Smooth muscle cell (in vitro differentiated cells): Measurements from ENCODE around the gene MACROD2. TPM values are rescaled to one million over a fixed set of nuclear protein-coding genes. Genes with fewer than 3 reads are reported as not detected.

ENCODE experiments used
- DNase-seq: peaks from one replicate; lab custom pipeline; 2025; ENCODE audit not compliant: unreplicated experiment; lab: John Stamatoyannopoulos, UW
- H2AFZ ChIP-seq: fragments of 200-600 bp; sonication (generic); 2 replicates; pipeline ENCODE4 v1.6.0; 2016; ENCODE audit warnings: antibody characterized with exemption, low read depth, mild to moderate bottlenecking
- H3F3A ChIP-seq: fragments of 200-600 bp; sonication (generic); 2 replicates; pipeline ENCODE4 v1.6.0; 2017; ENCODE audit warnings: antibody characterized with exemption, low read depth
- H3K27ac ChIP-seq: fragments of 200-600 bp; sonication (generic); 2 replicates; pipeline ENCODE4 v1.5.1; 2016; ENCODE audit warnings: low read depth, mild to moderate bottlenecking
- H3K27me3 ChIP-seq: fragments of 200-600 bp; sonication (generic); 2 replicates; pipeline ENCODE4 v1.6.1; 2016; ENCODE audit warnings: low read depth, mild to moderate bottlenecking
- H3K36me3 ChIP-seq: fragments of 200-600 bp; sonication (generic); 2 replicates; pipeline ENCODE4 v1.5.1; 2016; ENCODE audit warnings: low read depth
- H3K4me1 ChIP-seq: fragments of 200-600 bp; sonication (generic); 2 replicates; pipeline ENCODE4 v1.5.1; 2016; ENCODE audit warnings: low read depth
- H3K4me2 ChIP-seq: fragments of 200-600 bp; sonication (generic); 2 replicates; pipeline ENCODE4 v1.6.0; 2016; ENCODE audit warnings: mild to moderate bottlenecking
- H3K4me3 ChIP-seq: fragments of 200-600 bp; sonication (generic); 2 replicates; pipeline ENCODE4 v1.5.1; 2016; ENCODE audit warnings: mild to moderate bottlenecking
- H3K79me2 ChIP-seq: fragments of 200-600 bp; sonication (generic); 2 replicates; pipeline ENCODE4 v1.6.0; 2016; ENCODE audit warnings: low read depth, mild to moderate bottlenecking
- H3K9ac ChIP-seq: fragments of 200-600 bp; sonication (generic); 2 replicates; pipeline ENCODE4 v1.6.0; 2016; ENCODE audit warnings: low read depth
- H3K9me3 ChIP-seq: fragments of 200-600 bp; sonication (generic); replicated peaks from 2 replicates; pipeline ENCODE4 v1.5.1; 2016; ENCODE audit warnings: low read depth
- H4K20me1 ChIP-seq: fragments of 200-600 bp; sonication (generic); 2 replicates; pipeline ENCODE4 v1.6.0; 2016; ENCODE audit warnings: low read depth
- WGBS: methylation state at CpG from one replicate; pipeline ENCODE4 v1.1.7; 2016; ENCODE audit warnings: low lambda C conversion rate; 5-methylcytosine and 5-hydroxymethylcytosine counted together
- polyA plus RNA-seq: library from polyadenylated mRNA; unstranded; fragments of >200 nt; fragmentation: Nextera tagmentation; extraction: Ambion mirVana; gene quantifications from 2 replicates; pipeline ENCODE4 v1.2.1, GENCODE V29; 2016
- total RNA-seq: library from RNA; depleted of rRNA; stranded (reverse); fragments of >200 nt; gene quantifications from 2 replicates; pipeline ENCODE4 v1.2.3, GENCODE V29; 2014
- TF ChIP-seq, protein P1 (sequence below): fragments of 200-600 bp; sonication (generic); IDR thresholded peaks from 2 replicates; pipeline ENCODE4 v1.5.1; 2017; ENCODE audit warnings: borderline replicate concordance, mild to moderate bottlenecking, antibody characterized with exemption; ENCODE audit not compliant: insufficient read depth, poor library complexity, severe bottlenecking

The MACROD2 gene
- total and polyA plus RNA-seq, 2 experiments from 2014 or later, result 0.04 to 0.32 TPM

DNA sequence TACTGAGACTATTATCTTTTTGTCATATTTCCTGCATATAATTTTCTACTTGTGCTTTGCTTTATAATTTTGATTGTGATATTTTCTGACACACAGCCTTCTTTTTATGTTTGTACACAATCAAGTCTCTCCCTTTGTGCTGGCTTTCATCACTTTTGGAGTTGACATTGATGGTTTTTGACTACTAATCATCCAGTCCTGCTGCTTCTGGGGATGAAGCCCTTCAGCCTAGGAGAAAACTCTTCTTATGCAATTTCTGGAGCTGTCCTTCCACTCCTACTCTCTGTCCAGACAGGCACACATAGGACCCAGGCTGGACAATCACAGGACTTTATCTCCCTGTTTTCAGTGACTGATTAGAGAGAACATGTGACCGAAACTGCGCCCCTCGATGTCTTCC, 2063.0 kb downstream of the MACROD2 start:
- Histone ChIP-seq H3K9me3 (no peaks in the 10 kb centered on the region), H3K79me2 (no peaks in the 10 kb centered on the region), H4K20me1 (no peaks in the 10 kb centered on the region), H3K27ac (no peak overlapping the region), H3K27me3 (no peaks in the 10 kb centered on the region), H3K36me3 (no peaks in the 10 kb centered on the region), H3F3A (no peaks in the 10 kb centered on the region), H3K4me1 (no peaks in the 10 kb centered on the region), H3K4me3 (no peak overlapping the region), H3K9ac (no peak overlapping the region), H2AFZ (no peak overlapping the region), H3K4me2 (no peak overlapping the region)
- TF ChIP-seq, protein P1, sequence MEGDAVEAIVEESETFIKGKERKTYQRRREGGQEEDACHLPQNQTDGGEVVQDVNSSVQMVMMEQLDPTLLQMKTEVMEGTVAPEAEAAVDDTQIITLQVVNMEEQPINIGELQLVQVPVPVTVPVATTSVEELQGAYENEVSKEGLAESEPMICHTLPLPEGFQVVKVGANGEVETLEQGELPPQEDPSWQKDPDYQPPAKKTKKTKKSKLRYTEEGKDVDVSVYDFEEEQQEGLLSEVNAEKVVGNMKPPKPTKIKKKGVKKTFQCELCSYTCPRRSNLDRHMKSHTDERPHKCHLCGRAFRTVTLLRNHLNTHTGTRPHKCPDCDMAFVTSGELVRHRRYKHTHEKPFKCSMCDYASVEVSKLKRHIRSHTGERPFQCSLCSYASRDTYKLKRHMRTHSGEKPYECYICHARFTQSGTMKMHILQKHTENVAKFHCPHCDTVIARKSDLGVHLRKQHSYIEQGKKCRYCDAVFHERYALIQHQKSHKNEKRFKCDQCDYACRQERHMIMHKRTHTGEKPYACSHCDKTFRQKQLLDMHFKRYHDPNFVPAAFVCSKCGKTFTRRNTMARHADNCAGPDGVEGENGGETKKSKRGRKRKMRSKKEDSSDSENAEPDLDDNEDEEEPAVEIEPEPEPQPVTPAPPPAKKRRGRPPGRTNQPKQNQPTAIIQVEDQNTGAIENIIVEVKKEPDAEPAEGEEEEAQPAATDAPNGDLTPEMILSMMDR, result no peak
- WGBS, result 95% methylated on average over 3 of the region's 3 CpGs
- no peak for DNase-seq

DNA sequence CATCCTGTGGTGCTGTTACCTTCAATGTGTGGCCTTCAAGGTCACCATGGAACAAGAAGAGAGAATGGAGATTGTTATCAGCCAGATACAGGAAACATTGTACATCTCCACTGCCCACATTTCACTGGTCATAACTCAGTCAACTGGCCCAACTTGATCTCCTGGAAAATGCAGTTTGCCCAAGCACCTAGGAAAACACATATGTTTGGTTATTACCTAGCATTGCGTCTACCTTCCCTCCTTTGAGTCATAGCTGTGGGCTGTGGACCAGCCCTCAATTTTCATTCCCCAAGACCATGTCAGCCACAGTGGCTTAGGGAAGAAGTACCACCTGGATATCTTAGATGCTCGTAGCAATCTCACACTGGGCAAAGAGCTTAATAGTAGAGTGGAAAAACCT, 2064.5 kb downstream of the MACROD2 start:
- Histone ChIP-seq H3K27ac (no peak overlapping the region), H3K4me2 (no peak overlapping the region), H3K36me3 (no peaks in the 10 kb centered on the region), H2AFZ (no peak overlapping the region), H3K27me3 (no peaks in the 10 kb centered on the region), H3K9ac (no peak overlapping the region), H4K20me1 (no peaks in the 10 kb centered on the region), H3F3A (no peaks in the 10 kb centered on the region), H3K9me3 (no peaks in the 10 kb centered on the region), H3K4me3 (no peak overlapping the region), H3K79me2 (no peaks in the 10 kb centered on the region), H3K4me1 (peaks cover 1% of the 10 kb centered on the region)
- TF ChIP-seq, protein P1, result no peak
- WGBS, result 86% methylated on average over 2 of the region's 2 CpGs
- DNase-seq, result no peak

DNA sequence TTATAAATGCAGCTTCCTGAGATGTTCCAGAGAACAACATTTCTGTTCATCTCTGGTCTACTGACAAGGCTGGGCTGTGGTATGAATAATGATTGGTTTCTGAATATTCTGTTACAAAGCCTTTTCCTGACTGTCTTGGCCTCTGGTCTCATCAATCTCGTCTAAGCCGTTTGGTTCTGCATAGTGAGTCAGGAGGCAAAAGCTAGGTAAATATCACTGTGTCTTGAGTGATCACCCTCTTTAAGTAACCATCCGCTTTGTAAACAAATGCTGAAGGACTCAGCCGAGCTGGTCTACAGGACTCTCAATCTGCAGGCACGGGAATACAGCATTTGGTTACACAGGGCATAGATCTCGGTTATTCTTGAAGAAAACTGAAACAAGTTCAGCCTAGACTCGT, 2066.0 kb downstream of the MACROD2 start:
- no peaks in the 10 kb centered on the region for H3K9me3 ChIP-seq
- no peak overlapping the region for H3K9ac ChIP-seq
- H2AFZ ChIP-seq, result no peak overlapping the region
- 80% methylated on average over 7 of the region's 7 CpGs for WGBS
- no peak overlapping the region for H3K4me2 ChIP-seq
- H3K36me3 ChIP-seq, result no peaks in the 10 kb centered on the region
- H4K20me1 ChIP-seq, result no peaks in the 10 kb centered on the region
- no peaks in the 10 kb centered on the region for H3K27me3 ChIP-seq
- peaks cover 5% of the 10 kb centered on the region for H3K4me1 ChIP-seq
- TF ChIP-seq, protein P1, result no peak
- H3K4me3 ChIP-seq, result no peak overlapping the region
- H3K79me2 ChIP-seq, result no peaks in the 10 kb centered on the region
- H3K27ac ChIP-seq, result no peak overlapping the region
- DNase-seq, result no peak
- no peaks in the 10 kb centered on the region for H3F3A ChIP-seq
